ENCODE results near the gene UBE2F. TPM values are rescaled to one million over a fixed set of nuclear protein-coding genes. Genes with fewer than 3 reads are reported as not detected.
A peak's percentile ranks its signal among the peaks of the same experiment; 100 is the strongest.
"Not testable (repeated sequence)": the region's sequence is repeated elsewhere in the genome, so short reads cannot be mapped to it uniquely, and the experiment has no call there.

The UBE2F gene
- polyA plus RNA-seq, 3 donors: 51.1 to 120 (median 117) TPM

DNA sequence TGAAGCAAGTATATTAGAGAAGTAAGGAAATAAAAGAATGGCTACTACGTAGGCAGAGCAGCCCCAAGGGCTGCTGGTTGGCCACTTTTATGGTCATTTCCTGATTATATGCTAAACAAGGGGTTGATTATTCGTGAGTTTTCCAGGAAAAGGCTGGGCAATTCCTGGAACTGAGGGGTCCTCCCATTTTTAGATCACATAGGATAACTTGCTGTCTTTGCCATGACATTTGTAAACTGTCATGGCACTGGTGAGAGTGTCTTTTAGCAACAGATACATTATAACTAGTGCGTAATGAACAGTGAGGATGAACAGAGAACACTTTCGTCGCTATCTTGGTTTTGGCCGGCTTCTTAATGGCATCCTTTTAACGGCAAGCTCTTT is 2.6 kb upstream of the UBE2F start:
- H3K9ac ChIP-seq (ENCODE audit: insufficient read depth, low read length, poor library complexity, severe bottlenecking): no peak overlapping the region
- no peaks in the 10 kb centered on the region for H3K27me3 ChIP-seq (ENCODE audit: control insufficient read depth in 2 of 2, insufficient read depth in 2 of 2, low read length in 2 of 2)
- H3K27me3 Mint-ChIP-seq (ENCODE audit: low read depth in 3 of 3): peaks cover 2 to 4% (median 2%) of the 10 kb centered on the region in 3 donors
- TF ChIP-seq, protein P1, sequence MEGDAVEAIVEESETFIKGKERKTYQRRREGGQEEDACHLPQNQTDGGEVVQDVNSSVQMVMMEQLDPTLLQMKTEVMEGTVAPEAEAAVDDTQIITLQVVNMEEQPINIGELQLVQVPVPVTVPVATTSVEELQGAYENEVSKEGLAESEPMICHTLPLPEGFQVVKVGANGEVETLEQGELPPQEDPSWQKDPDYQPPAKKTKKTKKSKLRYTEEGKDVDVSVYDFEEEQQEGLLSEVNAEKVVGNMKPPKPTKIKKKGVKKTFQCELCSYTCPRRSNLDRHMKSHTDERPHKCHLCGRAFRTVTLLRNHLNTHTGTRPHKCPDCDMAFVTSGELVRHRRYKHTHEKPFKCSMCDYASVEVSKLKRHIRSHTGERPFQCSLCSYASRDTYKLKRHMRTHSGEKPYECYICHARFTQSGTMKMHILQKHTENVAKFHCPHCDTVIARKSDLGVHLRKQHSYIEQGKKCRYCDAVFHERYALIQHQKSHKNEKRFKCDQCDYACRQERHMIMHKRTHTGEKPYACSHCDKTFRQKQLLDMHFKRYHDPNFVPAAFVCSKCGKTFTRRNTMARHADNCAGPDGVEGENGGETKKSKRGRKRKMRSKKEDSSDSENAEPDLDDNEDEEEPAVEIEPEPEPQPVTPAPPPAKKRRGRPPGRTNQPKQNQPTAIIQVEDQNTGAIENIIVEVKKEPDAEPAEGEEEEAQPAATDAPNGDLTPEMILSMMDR (IDR thresholded peaks at IDR 0.05): no peak
- H3K4me1 Mint-ChIP-seq: peaks cover 22% of the 10 kb centered on the region
- peaks cover 0 to 6% of the 10 kb centered on the region in 2 donors for H3K36me3 ChIP-seq (replicated peaks in 1 of 2; ENCODE audit: control insufficient read depth in 1 of 2, insufficient read depth in 2 of 2, low read length in 2 of 2)
- no peak overlapping the region for H3K27ac Mint-ChIP-seq
- no peak overlapping the region for H2AFZ ChIP-seq (ENCODE audit: insufficient read depth, low read depth, low read length, poor library complexity, severe bottlenecking)
- no peak overlapping the region for H3K4me3 Mint-ChIP-seq
- no peak overlapping the region for H3K27ac ChIP-seq (ENCODE audit: low read depth in 1 of 2, low read length in 2 of 2)
- peaks cover 19 to 41% (median 31%) of the 10 kb centered on the region in 7 donors for H3K9me3 Mint-ChIP-seq
- 100% methylated on average over 5 of the region's 7 CpGs for whole genome bisulfite sequencing (ENCODE audit: insufficient coverage)
- no peak for DNase-seq
- no peaks in the 10 kb centered on the region for H3K36me3 Mint-ChIP-seq
- no peak overlapping the region for H3K4me3 ChIP-seq (replicated peaks in 1 of 3; ENCODE audit: low read depth in 2 of 3, low read length in 3 of 3)
- intact Hi-C loops (cut with micrococcal nuclease): loop anchor here in 1 of 2 donors (10.0 kb wide), 1 partner anchor 271 kb away; no protein-coding TSS in a partner anchor
- peaks cover 25 to 26% of the 10 kb centered on the region in 2 donors for H3K4me1 ChIP-seq (ENCODE audit: control insufficient read depth in 1 of 2, insufficient read depth in 2 of 2, low read length in 2 of 2)
- H3K4me2 ChIP-seq (replicated peaks; ENCODE audit: extremely low read depth, low read length, poor library complexity, severe bottlenecking): no peak overlapping the region
- H4K20me1 ChIP-seq (ENCODE audit: insufficient read depth, low read length): peaks cover 14% of the 10 kb centered on the region
- peaks cover 11% of the 10 kb centered on the region for H3K79me2 ChIP-seq (ENCODE audit: insufficient read depth, low read length)
- peaks cover 20 to 27% of the 10 kb centered on the region in 2 donors for H3K9me3 ChIP-seq (replicated peaks in 1 of 2; ENCODE audit: control insufficient read depth in 1 of 2, insufficient read depth in 1 of 2, low read length in 2 of 2)

- H3K27ac Mint-ChIP-seq: no peak overlapping the region
- peaks cover 31 to 32% of the 10 kb centered on the region in 2 donors for H3K4me1 ChIP-seq (ENCODE audit: control insufficient read depth in 1 of 2, insufficient read depth in 2 of 2, low read length in 2 of 2)
- H3K36me3 Mint-ChIP-seq: peaks cover 4% of the 10 kb centered on the region in 2 donors
- intact Hi-C loops (cut with micrococcal nuclease): loop anchor here in 1 of 2 donors (5.0 to 10.0 kb wide), 2 partner anchors 93 to 270 kb away; no protein-coding TSS in a partner anchor
- H3K4me1 Mint-ChIP-seq: peaks cover 28% of the 10 kb centered on the region
- H3K9me3 ChIP-seq (replicated peaks in 1 of 2; ENCODE audit: control insufficient read depth in 1 of 2, insufficient read depth in 1 of 2, low read length in 2 of 2): peaks cover 20 to 27% of the 10 kb centered on the region in 2 donors
- no peak overlapping the region for H3K9ac ChIP-seq (ENCODE audit: insufficient read depth, low read length, poor library complexity, severe bottlenecking)
- H3K4me3 ChIP-seq (replicated peaks in 1 of 3; ENCODE audit: low read depth in 2 of 3, low read length in 3 of 3): no peak overlapping the region
- H4K20me1 ChIP-seq (ENCODE audit: insufficient read depth, low read length): peaks cover 20% of the 10 kb centered on the region
- H3K27me3 ChIP-seq (ENCODE audit: control insufficient read depth in 2 of 2, insufficient read depth in 2 of 2, low read length in 2 of 2): no peaks in the 10 kb centered on the region
- H3K27ac ChIP-seq (ENCODE audit: low read depth in 1 of 2, low read length in 2 of 2): no peak overlapping the region
- TF ChIP-seq, protein P1 (IDR thresholded peaks at IDR 0.05): no peak
- H2AFZ ChIP-seq (ENCODE audit: insufficient read depth, low read depth, low read length, poor library complexity, severe bottlenecking): no peak overlapping the region
- no peak overlapping the region for H3K4me3 Mint-ChIP-seq
- H3K9me3 Mint-ChIP-seq: peaks cover 19 to 41% (median 31%) of the 10 kb centered on the region in 7 donors
- DNase-seq: no peak
- peaks cover 0 to 6% of the 10 kb centered on the region in 2 donors for H3K36me3 ChIP-seq (replicated peaks in 1 of 2; ENCODE audit: control insufficient read depth in 1 of 2, insufficient read depth in 2 of 2, low read length in 2 of 2)
- H3K27me3 Mint-ChIP-seq (ENCODE audit: low read depth in 3 of 3): peaks cover 0 to 4% (median 2%) of the 10 kb centered on the region in 3 donors
- WGBS (ENCODE audit: insufficient coverage): 77% methylated on average over 8 of the region's 11 CpGs
- H3K4me2 ChIP-seq (replicated peaks; ENCODE audit: extremely low read depth, low read length, poor library complexity, severe bottlenecking): no peak overlapping the region
- H3K79me2 ChIP-seq (ENCODE audit: insufficient read depth, low read length): peaks cover 17% of the 10 kb centered on the region
These were observed 2.0 kb upstream of the UBE2F start for GRCh38 chr2:237964578-237965404.

- peak overlapping the region; percentile 79 to 88 for H3K4me3 Mint-ChIP-seq
These were observed 970 bp upstream of the UBE2F start for GRCh38 chr2:237965844-237966243.

More at GRCh38 chr2:237965844-237966243, 970 bp upstream of the UBE2F start:
- H3K27ac Mint-ChIP-seq; H3K27me3 Mint-ChIP-seq (ENCODE audit: low read depth in 3 of 3); H3K9ac ChIP-seq (ENCODE audit: insufficient read depth, low read length, poor library complexity, severe bottlenecking); H3K27me3 ChIP-seq (ENCODE audit: control insufficient read depth in 2 of 2, insufficient read depth in 2 of 2, low read length in 2 of 2); H3K27ac ChIP-seq (ENCODE audit: low read depth in 1 of 2, low read length in 2 of 2); H3K36me3 Mint-ChIP-seq; H3K36me3 ChIP-seq (replicated peaks in 1 of 2; ENCODE audit: control insufficient read depth in 1 of 2, insufficient read depth in 2 of 2, low read length in 2 of 2); DNase-seq: not testable (repeated sequence)
- Histone ChIP-seq H3K79me2 (ENCODE audit: insufficient read depth, low read length) (peaks cover 27% of the 10 kb centered on the region), H3K4me2 (replicated peaks; ENCODE audit: extremely low read depth, low read length, poor library complexity, severe bottlenecking) (peak overlapping the region; percentile 78), H3K4me1 (ENCODE audit: control insufficient read depth in 1 of 2, insufficient read depth in 2 of 2, low read length in 2 of 2) (peaks cover 37 to 39% of the 10 kb centered on the region in 2 donors), H2AFZ (ENCODE audit: insufficient read depth, low read depth, low read length, poor library complexity, severe bottlenecking) (peak overlapping the region; percentile 89), H4K20me1 (ENCODE audit: insufficient read depth, low read length) (peaks cover 31% of the 10 kb centered on the region), H3K4me3 (replicated peaks in 1 of 3; ENCODE audit: low read depth in 2 of 3, low read length in 3 of 3) (peak overlapping the region in 2 of 3 experiments; percentile 76 to 87), H3K9me3 (replicated peaks in 1 of 2; ENCODE audit: control insufficient read depth in 1 of 2, insufficient read depth in 1 of 2, low read length in 2 of 2) (peaks cover 20 to 26% of the 10 kb centered on the region in 2 donors)
- 88% methylated on average over 11 of the region's 13 CpGs for WGBS (ENCODE audit: insufficient coverage)
- intact Hi-C loops (cut with micrococcal nuclease): loop anchor here in 1 of 2 donors (5.0 to 10.0 kb wide), 2 partner anchors 91 to 269 kb away; no protein-coding TSS in a partner anchor
- H3K4me1 Mint-ChIP-seq: peaks cover 36% of the 10 kb centered on the region
- H3K9me3 Mint-ChIP-seq: peaks cover 19 to 31% (median 28%) of the 10 kb centered on the region in 7 donors
